Fibroblast of villous mesenchyme (primary cell): ENCODE data around the gene SNX11. TPM values are rescaled to one million over a fixed set of nuclear protein-coding genes. Genes with fewer than 3 reads are reported as not detected.
A peak's percentile ranks its signal among the peaks of the same experiment; 100 is the strongest.

ENCODE experiments used
- DNase-seq: peaks from one replicate; pipeline ENCODE4 v3.0.0-alpha.2; 2010; ENCODE audit warnings: low read depth
- H3K4me3 ChIP-seq: 2 replicates; pipeline ENCODE4 v1.5.1; 2011; ENCODE audit warnings: low read depth, mild to moderate bottlenecking, low read length
- total RNA-seq: library from RNA; depleted of rRNA; stranded (reverse); fragments of >200 nt; gene quantifications from 2 replicates; pipeline ENCODE4 v1.2.3, GENCODE V29; 2012
- TF ChIP-seq, protein P1 (sequence below): IDR thresholded peaks from 2 replicates; pipeline ENCODE4 v1.5.1; 2012; ENCODE audit warnings: low read depth, mild to moderate bottlenecking, low read length; ENCODE audit not compliant: insufficient read depth

The SNX11 gene
- total RNA-seq, 1 donor = 19.0 TPM

DNA sequence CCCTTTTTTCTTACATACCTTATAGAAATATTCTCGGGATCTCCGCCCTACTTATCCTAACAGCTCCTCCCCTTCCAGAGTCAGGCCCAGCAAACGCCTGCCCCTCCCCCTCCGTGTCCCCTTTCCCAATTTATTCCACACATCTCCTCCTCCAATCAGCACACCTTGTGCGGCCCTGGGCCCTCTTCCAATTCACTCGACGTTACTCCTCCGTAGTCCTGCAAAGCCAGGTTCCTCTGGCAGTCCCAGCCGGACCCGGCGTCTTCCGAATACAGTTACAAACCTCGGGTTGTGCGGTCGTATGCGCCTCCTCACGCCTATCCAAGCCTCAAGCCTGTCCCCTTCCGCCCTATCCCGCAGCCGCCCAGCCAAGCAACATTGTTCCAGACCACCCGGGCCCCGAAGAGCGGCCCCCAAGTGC is 7.0 kb upstream of the SNX11 start:
- TF ChIP-seq, protein P1, sequence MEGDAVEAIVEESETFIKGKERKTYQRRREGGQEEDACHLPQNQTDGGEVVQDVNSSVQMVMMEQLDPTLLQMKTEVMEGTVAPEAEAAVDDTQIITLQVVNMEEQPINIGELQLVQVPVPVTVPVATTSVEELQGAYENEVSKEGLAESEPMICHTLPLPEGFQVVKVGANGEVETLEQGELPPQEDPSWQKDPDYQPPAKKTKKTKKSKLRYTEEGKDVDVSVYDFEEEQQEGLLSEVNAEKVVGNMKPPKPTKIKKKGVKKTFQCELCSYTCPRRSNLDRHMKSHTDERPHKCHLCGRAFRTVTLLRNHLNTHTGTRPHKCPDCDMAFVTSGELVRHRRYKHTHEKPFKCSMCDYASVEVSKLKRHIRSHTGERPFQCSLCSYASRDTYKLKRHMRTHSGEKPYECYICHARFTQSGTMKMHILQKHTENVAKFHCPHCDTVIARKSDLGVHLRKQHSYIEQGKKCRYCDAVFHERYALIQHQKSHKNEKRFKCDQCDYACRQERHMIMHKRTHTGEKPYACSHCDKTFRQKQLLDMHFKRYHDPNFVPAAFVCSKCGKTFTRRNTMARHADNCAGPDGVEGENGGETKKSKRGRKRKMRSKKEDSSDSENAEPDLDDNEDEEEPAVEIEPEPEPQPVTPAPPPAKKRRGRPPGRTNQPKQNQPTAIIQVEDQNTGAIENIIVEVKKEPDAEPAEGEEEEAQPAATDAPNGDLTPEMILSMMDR = no peak

DNA sequence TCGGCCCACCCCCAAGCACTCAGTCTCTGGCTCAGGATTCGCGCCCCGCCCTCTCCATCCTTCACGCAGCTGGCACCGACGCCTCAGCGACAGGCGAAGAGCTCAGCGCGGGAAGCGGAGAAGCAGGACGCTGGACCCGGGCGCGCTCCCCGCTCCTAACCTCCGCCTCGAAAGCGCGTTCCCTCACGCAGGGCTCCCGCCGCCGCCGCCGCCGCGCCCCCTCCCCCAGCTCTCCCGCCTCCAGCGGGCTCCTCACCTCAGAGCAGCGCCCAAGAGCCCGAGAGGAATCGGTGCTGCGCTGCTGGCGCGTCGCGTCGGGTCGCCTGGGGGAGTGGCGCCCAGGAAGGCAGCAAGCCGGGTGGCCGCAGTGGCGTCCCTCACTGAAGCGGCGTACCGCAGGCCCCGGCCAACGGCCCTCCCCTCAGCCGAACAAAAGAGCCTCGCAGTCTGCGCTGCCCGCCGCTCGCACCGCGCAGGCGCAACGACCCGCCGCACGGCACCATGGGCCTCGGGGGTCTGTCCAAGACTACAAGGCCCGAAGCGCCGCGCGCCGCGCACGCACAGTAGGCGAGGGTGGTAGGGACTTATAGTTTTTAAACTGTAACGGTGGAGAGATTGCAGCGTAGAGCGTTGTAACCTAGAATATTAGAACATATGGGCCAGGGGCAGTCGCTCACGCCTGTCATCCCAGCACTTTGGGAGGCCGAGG is 6.4 kb upstream of the SNX11 start, which contains the start of gene CBX1:
CBX1 (minus strand) TSS at position 467 of the 709 bp plus-strand sequence. CDS start 24,474 bp downstream, outside the sequence.
- TF ChIP-seq, protein P1 = no peak
- peak; percentile 94 for DNase-seq
- peak within 1 kb of the TSS; percentile 92 for H3K4me3 ChIP-seq

More for the DNA sequence above, 7.0 kb upstream of the SNX11 start:
- peak; percentile 65 for DNase-seq
- peak overlapping the region; percentile 92 for H3K4me3 ChIP-seq

DNA sequence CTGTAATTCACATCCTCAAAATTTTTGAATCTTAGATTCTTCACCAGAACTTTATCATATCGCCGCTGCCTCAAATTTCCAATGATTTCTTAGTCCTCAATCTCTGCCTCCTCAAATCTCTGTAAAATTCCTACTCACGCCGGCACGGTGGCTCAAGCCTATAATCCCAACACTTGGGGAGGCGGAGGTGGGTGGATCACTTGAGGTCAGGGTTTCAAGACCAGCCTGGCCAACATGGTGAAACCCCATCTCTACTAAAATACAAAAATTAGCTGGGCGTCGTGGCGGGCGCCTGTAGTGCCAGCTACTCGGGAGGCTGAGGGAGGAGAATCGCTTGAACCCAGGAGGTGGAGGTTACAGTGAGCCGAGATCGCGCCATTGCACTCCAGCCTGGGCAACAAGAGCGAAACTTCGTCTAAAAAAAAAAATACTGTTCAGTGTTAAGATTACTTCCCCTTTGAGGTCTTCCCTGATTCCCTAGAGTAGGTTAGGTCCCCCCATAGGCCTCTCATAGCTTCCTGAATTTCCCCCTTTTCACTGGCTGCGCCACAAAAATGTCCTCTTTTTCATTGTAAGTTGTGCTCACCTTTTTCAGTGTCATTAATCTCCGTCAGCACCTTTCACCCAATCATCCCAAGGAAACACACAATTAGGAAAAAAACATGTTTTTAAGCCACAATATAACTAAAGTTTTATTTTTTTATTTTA is 5.4 kb upstream of the SNX11 start:
- TF ChIP-seq, protein P1 = no peak
- DNase-seq = no peak
- no peak overlapping the region for H3K4me3 ChIP-seq

DNA sequence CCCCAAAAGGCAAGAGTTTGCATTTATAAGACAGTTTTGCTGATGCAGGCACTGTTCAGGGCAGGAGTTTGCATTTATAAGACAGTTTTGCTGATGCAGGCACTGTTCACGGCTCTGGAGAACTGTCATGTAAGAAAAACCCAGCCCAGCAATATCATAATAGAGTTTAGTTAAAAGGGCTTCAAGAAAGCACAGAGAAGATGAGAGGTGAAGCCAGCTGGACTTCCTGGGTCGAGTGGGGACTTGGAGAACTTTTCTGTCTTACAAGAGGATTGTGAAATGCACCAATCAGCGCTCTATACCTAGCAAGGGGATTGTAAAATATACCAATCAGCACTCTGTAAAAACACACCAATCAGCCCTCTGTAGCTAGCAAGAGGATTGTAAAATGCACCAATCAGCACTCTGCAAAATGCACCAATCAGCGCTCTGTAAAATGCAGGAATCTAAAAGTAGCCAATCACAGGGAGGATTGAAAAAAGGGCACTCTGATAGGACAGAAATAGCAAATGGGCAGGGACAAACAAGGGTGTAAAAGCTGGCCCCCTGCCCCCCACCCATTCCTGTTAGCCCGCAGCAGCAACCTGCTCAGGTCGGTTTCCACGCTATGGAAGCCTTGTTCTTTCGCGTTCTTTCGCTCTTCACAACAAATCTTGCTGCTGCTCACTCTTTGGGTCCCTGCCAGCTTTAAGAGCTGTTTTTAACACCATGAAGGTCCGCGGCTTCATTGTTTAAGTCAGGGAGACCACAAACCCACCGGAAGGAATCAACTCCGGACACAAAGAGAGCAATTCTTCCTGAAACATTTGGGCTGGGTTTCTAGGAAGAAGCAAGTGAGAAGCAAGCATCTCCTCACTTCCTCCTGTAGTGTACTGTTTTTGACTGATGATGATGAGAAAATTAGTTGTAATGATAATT is 4.5 kb upstream of the SNX11 start:
- TF ChIP-seq, protein P1 = no peak
- H3K4me3 ChIP-seq = no peak overlapping the region
- DNase-seq = no peak

DNA sequence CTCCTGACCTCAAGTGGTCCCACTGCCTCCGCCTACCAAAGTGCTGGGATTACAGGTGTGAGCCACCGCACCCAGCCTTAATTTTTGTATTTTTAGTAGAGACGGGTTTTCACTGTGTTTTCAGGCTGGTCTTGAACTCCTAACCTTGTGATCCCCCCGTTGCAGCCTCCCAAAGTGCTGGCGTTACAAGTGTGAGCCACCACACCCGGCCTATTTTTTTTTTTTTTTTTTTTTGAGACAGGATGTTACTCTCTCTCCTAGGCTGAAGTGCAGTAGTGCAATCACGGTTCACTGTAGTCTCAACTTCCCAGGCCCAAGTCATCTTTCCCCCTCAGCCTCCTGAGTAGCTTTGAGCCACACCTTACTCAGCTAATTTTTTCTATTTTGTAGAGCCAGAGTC is 3.1 kb upstream of the SNX11 start:
- DNase-seq = no peak

DNA sequence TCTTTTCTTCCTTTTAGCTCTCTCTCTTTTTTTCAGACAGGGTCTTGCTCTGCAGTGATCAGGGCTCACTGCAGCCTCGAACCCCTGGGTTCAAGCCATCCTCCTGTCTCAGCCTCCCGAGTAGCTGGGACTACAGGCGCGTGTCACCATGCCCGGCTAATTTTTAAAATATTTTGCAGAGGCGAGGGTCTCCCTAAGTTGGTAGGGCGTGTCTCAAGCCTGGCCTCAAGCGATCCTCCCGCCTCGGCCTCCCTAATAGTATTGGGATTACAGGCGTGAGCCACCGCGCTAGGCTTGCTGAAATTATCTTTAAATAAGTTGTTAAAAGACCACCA is 797 bp upstream of the SNX11 start:
- DNase-seq = no peak
- H3K4me3 ChIP-seq = peak overlapping the region; percentile 87
- TF ChIP-seq, protein P1 = no peak

More for the DNA sequence above, 3.1 kb upstream of the SNX11 start:
- TF ChIP-seq, protein P1 = no peak
- no peak overlapping the region for H3K4me3 ChIP-seq
